HG03045 (cell line): Measurements from ENCODE around the gene MGAT2.
"Not testable (repeated sequence)": the region's sequence is repeated elsewhere in the genome, so short reads cannot be mapped to it uniquely, and the experiment has no call there.

Source experiments
- ATAC-seq: cut with Tn5 transposase; IDR thresholded peaks from one replicate; pipeline ENCODE4 v1.9.1; 2021; ENCODE audit warnings: mild to moderate bottlenecking, moderate library complexity; ENCODE audit not compliant: unreplicated experiment

Gene MGAT2

DNA sequence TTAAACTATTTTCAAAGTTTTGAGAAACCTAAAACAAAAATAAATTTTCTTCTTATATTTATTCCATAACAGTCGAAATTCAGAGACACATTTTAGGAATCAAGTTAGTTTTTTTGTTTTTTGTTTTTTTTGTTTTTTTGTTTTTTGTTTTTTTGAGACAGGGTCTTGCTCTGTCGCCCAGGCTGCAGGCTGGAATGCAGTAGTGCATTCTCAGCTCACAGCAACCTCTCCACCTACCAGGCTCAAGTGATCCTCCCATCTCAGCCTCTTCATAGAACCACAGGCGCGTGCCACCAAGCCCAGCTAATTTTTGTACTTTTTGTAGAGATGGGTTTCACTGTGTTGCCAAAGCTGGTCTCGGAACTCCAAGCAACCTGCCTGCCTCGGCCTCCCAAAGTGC lies 32.9 kb downstream of the MGAT2 start:
- ATAC-seq, result no peak

DNA sequence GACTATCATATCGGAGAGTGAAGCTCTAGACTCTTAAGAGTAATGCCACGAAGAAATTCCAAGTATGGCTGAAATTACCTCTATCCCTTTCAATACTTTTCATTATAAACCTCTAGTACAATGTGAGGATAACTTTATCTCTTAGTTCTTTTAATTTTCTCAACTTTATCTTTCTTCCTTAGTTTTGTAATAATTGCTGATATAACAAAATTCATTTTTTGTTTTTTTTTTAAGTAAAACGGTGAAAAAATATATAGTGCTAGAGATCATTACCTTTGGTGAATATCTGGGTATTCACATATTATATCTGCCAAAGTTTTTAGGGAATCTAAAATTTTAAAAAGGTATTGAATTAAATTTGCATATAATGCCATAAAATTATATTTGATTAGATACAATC lies 33.9 kb downstream of the MGAT2 start:
- ATAC-seq, result no peak

DNA sequence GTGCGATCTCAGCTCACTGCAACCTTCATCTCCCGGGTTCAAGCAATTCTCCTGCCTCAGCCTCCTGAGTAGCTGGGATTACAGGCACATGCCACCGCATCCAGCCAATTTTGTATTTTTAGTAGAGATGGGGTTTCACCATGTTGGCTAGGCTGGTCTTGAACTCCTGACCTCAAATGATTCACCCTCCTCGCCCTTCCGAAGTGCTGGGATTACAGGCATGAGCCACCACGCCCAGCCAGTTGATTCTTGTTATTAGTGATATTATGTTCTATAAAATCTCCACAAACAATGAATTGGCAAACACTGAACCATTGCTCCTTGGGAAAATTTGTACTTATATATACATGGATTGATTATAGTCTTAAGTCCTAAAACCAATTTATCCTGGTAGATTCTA lies 36.9 kb downstream of the MGAT2 start:
- not testable (repeated sequence) for ATAC-seq

DNA sequence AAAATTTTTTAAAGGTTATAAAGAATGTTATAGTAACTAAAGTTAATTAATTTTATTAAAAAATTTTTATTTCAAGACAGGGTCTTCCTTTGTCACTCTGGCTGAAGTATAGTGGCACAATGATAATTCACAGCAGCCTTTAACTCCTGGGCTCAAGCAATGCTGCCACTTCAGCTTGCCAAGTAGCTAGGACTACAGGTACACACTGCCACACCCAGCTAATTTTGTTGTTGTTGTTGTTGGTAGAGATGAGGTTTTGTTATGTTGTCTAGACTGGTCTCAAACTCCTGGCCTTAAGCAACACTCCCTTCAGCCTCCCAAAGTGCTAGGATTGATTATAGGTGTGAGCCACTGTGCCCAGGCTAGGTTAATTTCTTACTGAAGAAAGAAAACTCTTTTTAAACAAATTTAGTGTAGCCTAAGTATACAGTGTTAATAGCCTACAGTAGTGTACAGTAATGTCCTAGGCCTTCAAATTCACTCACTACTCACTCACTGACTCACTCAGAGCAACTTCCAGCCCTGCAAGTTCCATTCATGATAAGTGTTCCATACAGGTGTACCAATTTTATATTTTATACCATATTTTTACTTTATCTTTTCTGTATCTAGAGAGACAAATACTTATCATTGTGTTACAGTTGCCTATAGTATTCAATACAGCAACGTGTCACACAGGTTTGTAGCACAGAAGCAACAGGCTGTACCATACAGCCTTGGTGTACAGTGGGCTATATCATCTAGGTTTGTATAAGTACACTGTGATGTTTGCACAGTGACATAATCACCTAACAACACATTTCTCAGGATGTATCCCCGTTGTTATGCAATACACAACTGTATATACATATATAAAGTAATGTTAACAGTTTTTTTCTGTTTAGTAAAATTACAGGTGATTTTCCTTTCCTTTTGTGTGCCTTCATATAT lies 39.2 kb downstream of the MGAT2 start:
- ATAC-seq, result no peak

DNA sequence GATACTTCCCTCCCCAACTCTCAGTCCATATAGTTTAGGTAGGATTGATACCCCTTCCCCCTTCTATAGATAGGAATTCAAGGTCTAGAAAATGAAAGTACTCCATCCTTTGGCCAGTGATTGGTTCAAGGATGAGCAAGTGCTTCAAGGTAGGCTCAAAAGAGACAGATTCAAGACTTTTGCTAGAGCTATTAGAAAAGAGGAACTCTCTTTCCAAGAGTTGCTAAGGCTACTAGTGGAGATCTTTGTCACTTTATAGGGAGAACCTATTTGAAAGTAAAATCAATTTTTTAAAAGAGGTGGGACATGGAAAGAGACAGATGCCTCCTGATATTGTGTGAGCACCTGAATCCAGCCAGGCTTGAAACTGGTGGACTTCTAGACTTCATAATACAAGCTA lies 49.9 kb downstream of the MGAT2 start:
- ATAC-seq, result no peak
